OCI-M2 (cell line): ENCODE results near the gene SLC4A1.
A peak's percentile ranks its signal among the peaks of the same experiment; 100 is the strongest.

Experiments used
- DNase-seq: peaks from one replicate; lab custom pipeline; 2025; ENCODE audit not compliant: unreplicated experiment; lab: John Stamatoyannopoulos, UW

SLC4A1 gene

DNA sequence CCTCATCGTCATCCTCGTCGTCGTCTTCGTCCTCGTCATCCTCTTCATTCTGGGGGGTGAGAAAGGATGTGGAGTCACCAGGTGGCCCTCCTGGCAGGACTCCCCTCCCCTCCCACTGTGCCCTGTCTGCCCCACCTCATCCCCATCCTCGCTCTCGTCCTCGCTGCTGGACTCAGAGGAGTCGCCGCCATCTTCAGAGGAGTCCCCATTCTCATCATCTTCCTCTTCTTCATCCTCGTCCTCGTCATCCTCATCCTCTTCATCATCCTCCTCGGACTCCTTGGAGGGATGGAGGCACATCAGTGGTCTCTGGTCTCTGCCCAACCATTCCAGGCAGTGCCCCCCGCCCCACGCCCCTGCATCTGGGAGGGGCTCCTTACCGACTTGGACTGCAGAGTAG is 60.6 kb downstream of the SLC4A1 start:
- no peak for DNase-seq

DNA sequence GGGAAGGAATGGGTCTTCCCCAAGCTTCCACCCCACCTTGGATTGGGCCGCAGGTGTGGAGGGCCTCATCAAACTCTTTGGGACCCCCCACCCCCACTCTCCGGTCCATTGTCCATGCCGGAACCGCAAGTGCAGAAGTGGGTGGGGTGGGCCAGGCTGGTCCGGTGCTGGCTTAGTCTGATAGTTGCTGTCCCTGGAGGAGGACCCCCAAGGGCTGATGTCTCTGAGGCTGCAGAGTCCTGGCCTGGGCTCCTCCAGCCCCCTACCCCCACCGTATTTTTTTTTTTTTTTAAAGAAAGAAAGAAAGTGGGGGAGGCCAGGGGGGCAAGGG is 61.1 kb downstream of the SLC4A1 start:
- no peak for DNase-seq

DNA sequence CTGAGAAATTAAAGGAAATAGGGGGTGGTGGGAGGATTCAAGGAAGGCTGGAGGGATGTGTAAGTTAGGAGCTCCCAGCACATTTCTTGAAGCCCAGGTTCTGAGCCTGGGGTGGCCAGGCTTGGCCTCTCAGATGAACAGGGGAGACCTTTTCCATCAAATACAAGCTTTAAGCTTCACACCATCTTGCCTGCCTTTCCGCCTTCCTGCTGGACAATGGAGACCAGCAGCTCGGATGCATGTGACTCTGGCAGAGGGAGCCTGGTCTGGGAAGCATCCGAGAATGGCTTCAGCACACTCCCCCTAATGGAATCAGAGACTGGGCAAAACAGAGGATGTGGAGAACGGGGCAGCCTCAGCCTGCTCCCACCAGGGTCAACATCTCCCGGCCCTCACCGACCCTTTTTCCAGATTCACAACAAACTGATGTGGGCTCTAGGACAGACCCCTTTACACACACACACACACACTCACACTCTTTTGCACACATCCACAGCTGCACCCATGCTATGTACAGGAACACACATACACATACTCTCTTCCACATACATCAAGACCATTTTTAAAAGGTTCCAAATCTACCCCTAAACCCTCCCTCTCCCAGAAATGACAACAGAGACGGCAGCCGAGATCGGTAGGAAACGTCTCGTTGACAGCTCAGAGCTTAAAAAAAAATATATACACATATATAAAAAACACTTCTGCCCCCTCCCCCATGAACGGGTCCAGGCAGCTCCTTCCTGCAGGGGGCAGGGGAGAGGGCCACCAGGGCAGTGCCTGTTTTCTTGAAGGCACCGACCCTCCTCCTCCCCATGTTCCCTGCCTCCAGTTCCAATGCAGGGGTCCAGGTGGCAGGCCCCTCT is 61.7 kb downstream of the SLC4A1 start:
- no peak for DNase-seq

DNA sequence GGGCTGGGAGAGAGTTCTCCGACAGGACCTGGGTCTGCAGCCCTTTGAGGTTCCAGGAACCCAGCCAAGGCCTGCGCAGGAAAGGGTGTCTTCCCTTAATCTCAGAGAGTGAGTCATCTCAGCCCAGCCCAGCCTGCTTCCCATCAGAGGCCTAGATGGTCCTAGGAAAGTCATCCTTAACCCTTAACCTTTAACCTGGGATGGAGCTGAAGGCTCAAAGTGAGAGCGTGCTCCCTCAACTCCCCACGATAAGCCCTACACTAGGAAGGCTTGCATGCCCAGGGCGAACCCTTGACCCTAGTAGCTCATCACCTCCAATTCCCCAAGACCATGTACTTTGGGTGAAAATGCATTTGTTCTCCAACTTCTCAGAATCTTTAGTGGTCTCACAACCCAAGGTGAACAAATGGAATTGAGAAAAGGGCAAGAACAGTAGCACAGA is 63.5 kb downstream of the SLC4A1 start:
- no peak for DNase-seq

DNA sequence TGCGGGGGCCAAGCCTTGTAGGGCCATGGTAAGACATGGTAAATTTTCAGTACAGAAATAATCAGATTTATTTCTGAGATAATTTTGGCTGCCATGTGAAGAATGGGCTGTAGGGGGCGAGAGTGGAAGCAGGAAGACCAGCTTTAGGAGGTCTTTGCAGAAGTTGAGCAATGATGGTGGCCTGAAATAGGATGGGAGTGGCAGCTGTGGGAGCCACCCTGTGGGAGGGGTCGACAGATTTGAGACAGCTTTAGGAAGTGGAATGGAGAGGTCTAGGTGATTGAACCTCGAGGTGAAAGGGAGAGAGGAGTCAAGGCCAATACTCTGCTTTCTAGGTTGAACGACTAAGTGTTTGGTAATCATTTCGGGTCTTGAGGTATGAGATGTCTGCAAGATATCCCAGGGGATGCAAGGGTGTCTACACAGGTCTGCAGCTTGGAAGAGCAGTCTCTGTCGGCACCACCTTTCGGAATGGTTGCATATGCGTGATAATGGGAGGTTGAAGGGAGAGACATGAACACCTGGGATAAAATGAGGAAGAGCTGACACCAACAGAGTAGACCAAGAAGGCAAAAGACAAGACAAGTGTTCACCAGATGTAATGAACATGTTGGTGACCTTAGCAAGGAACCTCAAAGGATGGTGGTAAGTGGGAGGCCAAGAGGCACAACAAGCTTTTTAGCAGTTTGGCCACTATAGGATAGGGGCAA is 64.0 kb downstream of the SLC4A1 start:
- no peak for DNase-seq

DNA sequence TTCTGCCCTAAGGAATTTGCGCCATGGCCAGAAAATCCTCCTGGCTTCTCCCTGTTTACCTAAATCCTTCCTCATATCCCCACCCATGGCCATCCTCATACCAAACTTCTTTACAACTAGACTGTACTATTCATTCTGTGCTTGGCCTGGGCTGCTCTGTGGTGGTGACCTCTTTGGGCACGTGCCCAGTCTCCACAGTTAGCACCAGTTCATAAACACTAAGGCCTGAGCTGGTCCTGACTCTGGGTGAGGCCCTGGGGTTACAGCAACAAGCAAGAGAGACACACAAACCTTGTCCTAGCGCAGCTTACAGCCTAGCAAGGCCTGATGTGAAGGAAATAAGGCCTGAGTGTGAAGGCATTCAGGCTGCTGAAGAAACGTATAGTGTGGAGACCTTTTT is 65.2 kb downstream of the SLC4A1 start:
- DNase-seq: no peak

DNA sequence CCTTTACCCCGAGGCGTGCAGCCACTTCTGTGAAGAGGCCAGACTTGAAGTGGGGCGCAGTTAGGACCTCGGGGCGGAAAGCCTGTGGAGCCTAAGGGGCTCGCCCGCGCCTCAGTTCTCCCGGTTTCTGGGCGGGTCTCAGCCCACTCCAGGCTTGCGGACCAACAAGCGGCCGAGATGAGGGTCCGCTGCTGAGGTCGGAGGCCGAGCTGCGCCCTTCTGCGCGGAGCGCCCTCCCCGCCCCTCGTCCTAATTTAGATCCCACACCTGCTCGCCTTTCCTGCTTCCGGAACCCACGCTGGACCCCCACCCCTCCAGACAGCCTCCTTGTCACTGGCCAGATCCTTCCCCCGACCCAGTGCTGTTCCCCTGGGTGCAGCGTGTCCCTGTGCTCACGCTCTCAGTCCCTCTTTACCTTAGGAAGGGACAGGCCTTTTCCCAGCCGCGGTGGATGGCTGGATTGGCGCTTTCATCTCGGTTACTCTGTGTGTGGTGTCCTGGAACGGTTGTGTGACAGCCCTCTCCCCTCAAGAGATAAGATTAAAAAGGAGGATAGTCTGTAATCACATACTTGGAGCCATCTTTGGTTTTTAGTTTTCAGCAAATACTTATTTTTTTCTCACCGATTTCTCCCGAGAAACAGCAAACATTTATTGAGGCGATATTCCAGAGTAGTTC is 67.3 kb downstream of the SLC4A1 start:
- DNase-seq: no peak

DNA sequence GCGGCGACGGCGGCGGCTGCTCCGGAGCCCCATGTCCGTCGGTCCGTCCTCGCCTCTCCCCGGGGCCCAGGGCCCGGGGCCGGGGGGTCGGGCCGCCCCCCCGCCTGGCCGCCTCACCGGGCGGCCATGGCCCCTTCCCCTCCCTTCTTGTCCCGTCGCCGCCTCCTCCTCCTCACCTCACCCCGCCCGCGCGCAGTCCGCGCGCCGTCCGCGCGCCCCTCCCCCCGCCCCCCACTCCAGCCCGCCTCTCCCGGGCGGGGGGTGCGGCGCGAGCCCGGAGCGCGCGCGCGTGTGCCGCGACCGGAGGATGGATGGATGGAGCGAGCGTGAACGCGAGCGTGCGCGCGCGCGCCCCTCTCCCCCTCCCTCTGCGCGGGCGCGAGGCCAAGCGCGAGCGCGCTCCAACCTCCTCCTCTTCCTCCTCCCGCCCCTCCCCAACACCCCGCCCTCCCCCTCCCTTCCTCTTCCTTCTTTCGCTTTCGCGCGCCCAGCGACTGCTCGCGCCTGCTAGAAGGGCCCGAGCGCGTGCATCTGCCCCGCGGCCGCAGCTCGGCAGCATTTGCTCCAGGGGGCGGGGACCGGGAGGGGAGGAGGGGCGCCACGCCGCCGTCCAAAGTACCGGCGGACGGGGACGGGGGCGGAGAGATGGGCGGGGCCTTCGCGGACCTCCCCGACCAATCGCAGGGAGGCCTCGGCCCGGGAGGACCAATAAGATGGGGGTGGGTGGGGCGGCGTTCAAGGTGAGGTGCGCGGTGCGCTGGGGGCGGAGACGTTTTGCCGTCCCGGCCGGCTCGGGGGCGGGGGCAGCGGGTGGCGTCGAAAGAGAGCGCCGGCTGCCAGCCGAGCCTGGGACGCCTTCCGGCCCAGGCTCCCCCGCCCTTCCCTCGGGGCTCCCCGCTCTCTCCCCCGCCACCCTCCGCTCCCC is 68.1 kb downstream of the SLC4A1 start, which contains the start of gene ATXN7L3:
Gene ATXN7L3 (minus strand): TSS at position 332 of the 925 bp plus-strand sequence. CDS start 1,814 bp downstream, outside the sequence.
- peak; percentile 51 for DNase-seq

DNA sequence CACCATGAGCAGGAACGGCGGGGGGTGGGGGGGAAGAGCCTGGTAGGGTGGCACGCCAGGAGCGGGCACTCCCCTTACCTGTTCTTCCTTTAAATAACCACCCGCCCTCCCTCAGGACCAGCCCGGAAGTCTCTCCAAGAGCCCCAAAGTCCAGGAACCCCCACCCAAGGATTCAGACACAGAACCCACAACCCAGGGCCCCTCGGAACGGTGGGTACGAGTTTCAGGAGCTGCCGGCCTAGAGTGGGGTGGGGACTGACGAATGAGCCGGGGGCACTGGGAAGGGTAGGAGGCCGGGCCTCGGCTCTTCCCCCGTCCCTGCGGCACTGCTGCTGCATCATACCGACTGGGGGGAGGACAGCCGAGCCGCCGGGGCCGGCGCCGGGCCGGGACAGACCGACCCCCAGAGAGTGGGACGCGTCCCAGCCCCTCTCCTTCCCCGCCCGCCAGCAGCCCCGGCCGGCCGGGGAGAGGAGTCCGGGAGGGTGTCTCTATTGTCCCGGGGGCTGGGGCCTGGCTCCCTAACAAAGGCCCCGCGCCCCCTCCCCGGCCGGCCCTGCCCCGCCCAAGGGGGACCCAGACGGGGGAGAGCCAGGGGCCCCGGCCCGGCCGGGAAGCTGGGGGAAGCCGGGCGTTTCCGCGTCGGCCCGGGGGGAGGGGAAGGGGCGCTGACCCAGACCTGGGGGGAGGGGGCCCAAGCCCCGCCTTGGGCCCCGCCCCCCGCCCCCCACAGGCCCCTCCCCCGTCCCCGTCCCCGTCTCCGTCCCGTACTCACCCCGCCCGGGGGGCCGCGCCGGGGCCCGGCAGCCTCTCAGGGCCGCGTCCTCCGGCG is 69.0 kb downstream of the SLC4A1 start:
- DNase-seq: no peak
